Thoracic aorta (tissue), 2 donors: ENCODE data around the gene DPP8. TPM values are rescaled to one million over a fixed set of nuclear protein-coding genes. Genes with fewer than 3 reads are reported as not detected.
A peak's percentile ranks its signal among the peaks of the same experiment; 100 is the strongest.

Experiments
- ATAC-seq: fragments of 150-250 bp; one replicate; pipeline ENCODE4 v1.8.0; 2017; ENCODE audit warnings: low read depth; ENCODE audit not compliant: insufficient number of reproducible peaks, low FRiP score
- DNase-seq: peaks from one replicate; pipeline ENCODE4 v3.0.0-alpha.2; 2020; ENCODE audit warnings: low spot score
- H3K27ac ChIP-seq, 2 donors: fragments of 200-600 bp; sonication (generic); 1 replicate in 1 of 2; 2 replicates in 1 of 2; pipeline ENCODE4 v1.5.1; 2016; ENCODE audit warnings: mild to moderate bottlenecking in 2 of 2, moderate library complexity in 2 of 2
- H3K27me3 ChIP-seq: fragments of 200-600 bp; sonication (generic); replicated peaks from 2 replicates; pipeline ENCODE4 v1.6.0; 2016; ENCODE audit warnings: mild to moderate bottlenecking; ENCODE audit not compliant: insufficient read depth
- H3K36me3 ChIP-seq: fragments of 200-600 bp; sonication (generic); one replicate; pipeline ENCODE4 v1.5.1; 2016
- H3K4me1 ChIP-seq, 2 donors: fragments of 200-600 bp; sonication (generic); 1 replicate in 1 of 2; 2 replicates in 1 of 2; pipeline versions ENCODE4 v1.5.1 to v1.6.0; 2016; ENCODE audit warnings: low read depth in 2 of 2, mild to moderate bottlenecking in 1 of 2; ENCODE audit not compliant: control insufficient read depth in 1 of 2
- H3K4me3 ChIP-seq: fragments of 200-600 bp; sonication (generic); 2 replicates; pipeline ENCODE4 v1.5.1; 2016; ENCODE audit warnings: mild to moderate bottlenecking
- H3K9me3 ChIP-seq: fragments of 200-600 bp; sonication (generic); 2 replicates; pipeline ENCODE4 v1.5.1; 2016
- CTCF ChIP-seq: fragments of 200-600 bp; sonication (generic); IDR thresholded peaks from one replicate; pipeline ENCODE4 v1.5.1; 2019; ENCODE audit warnings: antibody characterized with exemption
- total RNA-seq, 2 donors: library from RNA; depleted of rRNA; stranded (reverse); fragments of >200 nt; gene quantifications; one replicate each; pipeline versions ENCODE4 v1.1.0 to v1.2.3, GENCODE V29; 2016

Gene DPP8
- total RNA-seq, 2 donors from 2014 or later: 38.3 to 58.0 TPM

- no peak overlapping the region for H3K27ac ChIP-seq
- H3K9me3 ChIP-seq: no peaks in the 10 kb centered on the region
- H3K36me3 ChIP-seq: no peaks in the 10 kb centered on the region
- DNase-seq (no peak), ATAC-seq (no peak)
- peaks cover 0 to 23% of the 10 kb centered on the region in 2 donors for H3K4me1 ChIP-seq
- TF ChIP-seq CTCF: no peak
- H3K27me3 ChIP-seq: no peaks in the 10 kb centered on the region
- no peak overlapping the region for H3K4me3 ChIP-seq
Measured at GRCh38 chr15:65532738-65533051, 15.2 kb upstream of the DPP8 start.

GRCh38 chr15:65530318-65531111 lies 13.0 kb upstream of the DPP8 start, which contains the start of gene HACD3:
Gene HACD3 (plus strand): TSS chr15:65530463. CDS start chr15:65530632, 169 bp downstream.
- ATAC-seq (peak; percentile 86), DNase-seq (peak; percentile 37)
- H3K4me1 ChIP-seq: peaks cover 0 to 23% of the 10 kb centered on the region in 2 donors
- no peaks in the 10 kb centered on the region for H3K9me3 ChIP-seq
- H3K27me3 ChIP-seq: no peaks in the 10 kb centered on the region
- no peaks in the 10 kb centered on the region for H3K36me3 ChIP-seq
- H3K27ac ChIP-seq: peak within 1 kb of the TSS; percentile 49 to 59
- peak within 1 kb of the TSS; percentile 99 for H3K4me3 ChIP-seq
- TF ChIP-seq CTCF: no peak

- ATAC-seq (no peak), DNase-seq (no peak)
- Histone ChIP-seq H3K27ac (peak overlapping the region; percentile 49 to 59), H3K27me3 (no peaks in the 10 kb centered on the region), H3K4me1 (peaks cover 0 to 23% of the 10 kb centered on the region in 2 donors), H3K4me3 (peak overlapping the region; percentile 99), H3K9me3 (no peaks in the 10 kb centered on the region), H3K36me3 (no peaks in the 10 kb centered on the region)
- no peak for TF ChIP-seq CTCF
Measured at GRCh38 chr15:65529762-65530317, 12.4 kb upstream of the DPP8 start.

GRCh38 chr15:65528461-65529060 lies 11.1 kb upstream of the DPP8 start:
- Histone ChIP-seq H3K9me3 (no peaks in the 10 kb centered on the region), H3K4me3 (no peak overlapping the region), H3K36me3 (no peaks in the 10 kb centered on the region), H3K27me3 (no peaks in the 10 kb centered on the region), H3K4me1 (peaks cover 0 to 23% of the 10 kb centered on the region in 2 donors), H3K27ac (no peak overlapping the region)
- ATAC-seq: no peak
- TF ChIP-seq CTCF: no peak
- DNase-seq: no peak

GRCh38 chr15:65525622-65526021 lies 8.1 kb upstream of the DPP8 start:
- ATAC-seq (no peak), DNase-seq (no peak)
- H3K4me3 ChIP-seq: no peak overlapping the region
- H3K36me3 ChIP-seq: no peaks in the 10 kb centered on the region
- H3K27ac ChIP-seq: no peak overlapping the region
- no peaks in the 10 kb centered on the region for H3K9me3 ChIP-seq
- H3K4me1 ChIP-seq: peaks cover 0 to 6% of the 10 kb centered on the region in 2 donors
- TF ChIP-seq CTCF: no peak
- H3K27me3 ChIP-seq: no peaks in the 10 kb centered on the region
